ENCODE results near the gene KCTD15.

KCTD15 gene

DNA sequence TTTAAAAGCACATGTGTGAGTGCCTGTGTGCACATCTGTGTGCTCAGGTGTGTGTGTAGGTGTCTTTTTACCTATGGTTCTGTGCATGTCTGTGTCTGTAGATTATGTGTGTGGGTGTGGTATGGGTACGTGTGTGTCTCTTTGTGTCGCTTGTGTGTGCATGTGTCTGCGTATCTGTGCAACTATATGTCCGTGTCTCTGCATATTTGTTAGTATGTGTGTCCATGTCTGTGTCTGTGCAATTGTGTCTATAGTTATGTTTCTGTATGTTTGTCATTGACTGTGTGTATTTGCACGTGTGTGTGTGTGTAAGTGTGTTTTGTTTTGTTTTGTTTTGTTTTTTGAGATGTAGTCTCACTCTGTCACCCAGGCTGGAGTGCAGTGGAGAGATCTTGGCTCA lies 7.3 kb upstream of the KCTD15 start:
- Histone ChIP-seq H3K27me3 (ENCODE audit: low read length) (no peaks in the 10 kb centered on the region), H3F3A (ENCODE audit: insufficient read depth) (no peaks in the 10 kb centered on the region), H3K9me3 (ENCODE audit: insufficient read depth, low read length) (no peaks in the 10 kb centered on the region), H3K9me2 (replicated peaks; ENCODE audit: insufficient read depth, low read length) (no peaks in the 10 kb centered on the region), H4K20me1 (ENCODE audit: low read depth, low read length) (no peaks in the 10 kb centered on the region), H3K27ac (ENCODE audit: low read depth, low read length) (no peak overlapping the region), H3K36me3 (ENCODE audit: low read length) (no peaks in the 10 kb centered on the region), H3K4me2 (ENCODE audit: low read depth, low read length, poor library complexity, severe bottlenecking) (no peak overlapping the region), H3K79me2 (ENCODE audit: insufficient read depth, low read length) (no peaks in the 10 kb centered on the region), H2AFZ (ENCODE audit: low read depth, low read length, severe bottlenecking) (no peak overlapping the region), H3K4me3 (ENCODE audit: insufficient read depth, low read length, poor library complexity, severe bottlenecking) (no peak overlapping the region), H3K9ac (ENCODE audit: low read length) (no peak overlapping the region)
- no peak for TF ChIP-seq EZH2phosphoT487 (conservative IDR thresholded peaks at IDR 0.05; ENCODE audit: low read length)
- TF ChIP-seq CTCF (IDR thresholded peaks at IDR 0.05; ENCODE audit: insufficient read depth, low read length, poor library complexity, severe bottlenecking): no peak

DNA sequence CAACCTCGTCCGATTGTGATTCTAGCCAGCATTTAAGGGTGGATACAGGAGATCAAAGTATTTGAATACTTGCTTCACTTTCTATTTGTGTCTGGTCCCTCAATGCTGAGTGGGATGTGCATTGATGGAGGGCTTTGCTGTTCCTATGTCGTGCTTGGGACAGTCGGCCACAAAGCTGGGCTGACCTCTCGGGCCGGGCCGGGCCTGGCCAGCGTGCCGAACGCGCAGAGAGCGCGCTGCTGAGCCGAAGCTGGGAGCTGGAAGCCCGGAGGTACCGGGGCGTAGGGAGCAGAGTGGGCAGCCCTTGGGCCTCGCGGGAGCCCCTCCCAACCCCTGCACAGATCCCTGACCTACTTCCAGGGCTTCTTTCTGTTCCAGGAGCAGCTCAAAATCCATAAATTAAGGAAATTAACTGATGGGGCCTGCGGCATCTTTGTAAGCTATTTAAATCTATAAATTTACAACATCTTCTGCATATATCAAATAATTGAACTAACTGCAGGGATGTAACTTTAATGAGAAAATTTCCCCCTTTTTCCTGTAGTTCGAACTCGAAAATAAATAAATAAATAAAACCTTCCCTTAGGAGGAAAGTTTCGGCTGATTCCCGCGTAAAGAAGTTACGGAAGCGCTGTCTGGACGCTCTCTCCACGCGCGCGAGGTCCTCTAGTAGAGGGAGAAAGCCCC lies 1.8 kb upstream of the KCTD15 start:
- Histone ChIP-seq H3K4me3 (ENCODE audit: insufficient read depth, low read length, poor library complexity, severe bottlenecking) (no peak overlapping the region), H4K20me1 (ENCODE audit: low read depth, low read length) (no peaks in the 10 kb centered on the region), H3K9me3 (ENCODE audit: insufficient read depth, low read length) (no peaks in the 10 kb centered on the region), H3K36me3 (ENCODE audit: low read length) (no peaks in the 10 kb centered on the region), H3K4me2 (ENCODE audit: low read depth, low read length, poor library complexity, severe bottlenecking) (no peak overlapping the region), H3K27me3 (ENCODE audit: low read length) (no peaks in the 10 kb centered on the region), H3K27ac (ENCODE audit: low read depth, low read length) (no peak overlapping the region), H3K9ac (ENCODE audit: low read length) (no peak overlapping the region), H3K9me2 (replicated peaks; ENCODE audit: insufficient read depth, low read length) (no peaks in the 10 kb centered on the region), H3F3A (ENCODE audit: insufficient read depth) (no peaks in the 10 kb centered on the region), H3K79me2 (ENCODE audit: insufficient read depth, low read length) (no peaks in the 10 kb centered on the region), H2AFZ (ENCODE audit: low read depth, low read length, severe bottlenecking) (no peak overlapping the region)
- TF ChIP-seq EZH2phosphoT487 (conservative IDR thresholded peaks at IDR 0.05; ENCODE audit: low read length): no peak
- no peak for TF ChIP-seq CTCF (IDR thresholded peaks at IDR 0.05; ENCODE audit: insufficient read depth, low read length, poor library complexity, severe bottlenecking)

DNA sequence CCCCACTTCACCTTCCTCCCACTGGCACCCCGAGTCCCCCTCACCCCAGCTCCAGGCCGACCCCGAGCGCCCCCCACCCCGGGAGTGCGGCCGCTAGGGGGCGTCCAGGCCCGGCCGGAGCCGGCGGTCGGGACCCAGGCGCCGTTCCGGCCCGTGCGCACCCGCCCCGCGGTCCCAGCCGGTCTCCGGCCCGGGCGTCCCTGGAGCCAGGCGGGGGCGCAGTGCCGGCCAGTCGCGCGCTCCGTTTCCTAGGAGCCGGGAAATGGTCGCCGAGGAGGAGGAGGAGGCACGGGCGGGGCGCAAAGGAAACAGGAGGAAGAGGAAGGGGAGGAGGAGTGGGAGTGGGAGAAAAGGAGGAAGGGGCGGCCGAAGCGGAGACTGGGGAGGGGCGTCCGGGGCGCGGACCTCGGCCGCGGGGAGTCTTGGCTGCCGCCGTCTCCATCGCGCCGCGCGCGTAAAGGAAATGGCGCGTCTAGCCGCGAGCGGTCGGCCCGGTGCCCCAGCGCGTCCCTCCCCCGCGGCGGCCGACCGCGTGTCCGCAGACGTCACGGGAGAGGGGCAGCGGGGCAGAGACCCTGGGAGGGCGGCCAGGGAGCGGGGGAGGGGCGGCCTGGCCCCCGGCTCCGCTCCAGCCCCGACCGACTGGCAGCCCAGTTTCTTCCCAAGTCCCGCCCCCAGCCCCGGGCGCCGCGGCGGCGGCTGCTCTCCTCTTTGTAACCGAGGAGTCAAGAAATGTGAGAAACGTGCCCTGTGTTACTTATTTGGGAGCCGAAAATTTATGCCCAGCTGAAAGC lies 1.1 kb upstream of the KCTD15 start:
- no peaks in the 10 kb centered on the region for H3K27me3 ChIP-seq (ENCODE audit: low read length)
- H2AFZ ChIP-seq (ENCODE audit: low read depth, low read length, severe bottlenecking): no peak overlapping the region
- H4K20me1 ChIP-seq (ENCODE audit: low read depth, low read length): no peaks in the 10 kb centered on the region
- no peaks in the 10 kb centered on the region for H3K36me3 ChIP-seq (ENCODE audit: low read length)
- H3K27ac ChIP-seq (ENCODE audit: low read depth, low read length): no peak overlapping the region
- TF ChIP-seq CTCF (IDR thresholded peaks at IDR 0.05; ENCODE audit: insufficient read depth, low read length, poor library complexity, severe bottlenecking): no peak
- no peak overlapping the region for H3K9ac ChIP-seq (ENCODE audit: low read length)
- H3F3A ChIP-seq (ENCODE audit: insufficient read depth): no peaks in the 10 kb centered on the region
- no peak overlapping the region for H3K4me2 ChIP-seq (ENCODE audit: low read depth, low read length, poor library complexity, severe bottlenecking)
- no peaks in the 10 kb centered on the region for H3K9me3 ChIP-seq (ENCODE audit: insufficient read depth, low read length)
- H3K9me2 ChIP-seq (replicated peaks; ENCODE audit: insufficient read depth, low read length): no peaks in the 10 kb centered on the region
- no peaks in the 10 kb centered on the region for H3K79me2 ChIP-seq (ENCODE audit: insufficient read depth, low read length)
- no peak overlapping the region for H3K4me3 ChIP-seq (ENCODE audit: insufficient read depth, low read length, poor library complexity, severe bottlenecking)
